GM11168 (cell line): ENCODE measurements around the gene TRIM66.

Experiments
- in situ Hi-C: fragments of 300-500 bp; cut with MboI; formaldehyde crosslinking; loops from one replicate; pipeline ENCODE4 v1.12.0; 2022; ENCODE audit warnings: low sequenced_read_pairs; ENCODE audit not compliant: unreplicated experiment

Gene TRIM66

GRCh38 chr11:8617063-8617462 is 65.4 kb downstream of the TRIM66 start:
- in situ Hi-C loops: no loop called here

DNA sequence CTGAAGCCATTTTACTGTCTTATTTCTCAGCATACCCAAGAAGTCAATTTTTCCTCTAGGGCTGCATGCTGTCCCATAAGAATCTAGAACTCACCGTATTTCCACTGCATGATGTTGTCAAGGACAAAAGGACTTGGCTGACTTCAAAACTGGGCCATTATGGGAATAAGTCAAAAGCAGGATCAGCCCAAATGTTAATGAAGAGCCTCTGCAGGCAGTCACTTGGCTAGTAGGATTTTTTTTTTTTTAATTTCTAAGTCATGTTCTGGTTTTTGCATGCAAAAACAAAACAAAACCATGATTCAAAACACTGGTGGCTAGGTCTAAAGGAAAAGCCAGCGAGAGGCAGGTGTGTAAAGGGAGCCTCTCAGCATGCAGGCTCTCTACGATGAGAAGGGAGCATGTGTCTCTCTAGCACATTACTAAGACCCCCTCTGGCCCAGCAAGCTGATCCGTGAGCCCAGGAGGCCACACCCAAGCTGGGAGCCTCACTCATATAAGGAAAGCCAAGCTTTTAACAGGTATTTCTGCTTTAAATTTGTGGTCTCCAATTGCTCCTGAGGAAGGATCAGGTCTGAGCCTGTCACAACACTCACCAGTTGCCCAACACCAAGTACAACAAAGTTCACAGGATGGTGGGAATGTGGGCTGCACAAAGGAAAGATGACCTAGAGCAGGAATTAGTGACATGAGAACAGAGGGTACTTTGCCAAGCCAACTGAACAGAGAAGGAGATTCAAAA is 67.0 kb downstream of the TRIM66 start:
- in situ Hi-C loops: no loop called here

- in situ Hi-C loops: no loop called here
Observed at GRCh38 chr11:8614497-8614896, 68.0 kb downstream of the TRIM66 start.

- in situ Hi-C loops: no loop called here
Observed at GRCh38 chr11:8613036-8613435, 69.4 kb downstream of the TRIM66 start.

- in situ Hi-C loops: no loop called here
Observed at GRCh38 chr11:8612522-8612921, 69.9 kb downstream of the TRIM66 start.

- in situ Hi-C loops: no loop called here
Observed at GRCh38 chr11:8610532-8611116, 71.8 kb downstream of the TRIM66 start.

GRCh38 chr11:8608652-8609051 is 73.8 kb downstream of the TRIM66 start:
- in situ Hi-C loops: no loop called here

GRCh38 chr11:8605971-8606563 is 76.4 kb downstream of the TRIM66 start:
- in situ Hi-C loops: no loop called here

GRCh38 chr11:8604078-8604723 is 78.3 kb downstream of the TRIM66 start:
- in situ Hi-C loops: no loop called here

- in situ Hi-C loops: no loop called here
Observed at GRCh38 chr11:8603696-8604077, 78.8 kb downstream of the TRIM66 start.

GRCh38 chr11:8601376-8602133 is 80.9 kb downstream of the TRIM66 start:
- in situ Hi-C loops: no loop called here

DNA sequence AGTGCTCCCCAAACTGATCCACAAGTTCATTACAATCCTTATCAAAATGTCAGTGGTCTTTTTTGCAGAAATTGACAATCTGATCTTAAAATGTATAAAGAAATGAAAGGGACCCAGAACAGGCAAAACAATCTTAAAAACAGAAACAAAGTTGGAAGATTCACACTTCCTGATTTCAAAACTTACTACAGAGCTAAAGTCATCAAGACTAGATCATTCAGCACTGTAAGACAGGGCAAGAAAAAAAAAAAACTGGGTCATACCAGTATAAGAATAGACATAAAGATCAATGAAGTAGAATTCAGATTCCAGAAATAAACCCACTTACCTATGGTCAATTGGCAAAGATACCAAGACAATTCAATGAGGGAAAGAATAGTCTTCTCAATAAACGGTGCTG is 84.0 kb downstream of the TRIM66 start:
- in situ Hi-C loops: no loop called here

GRCh38 chr11:8597182-8597581 is 85.3 kb downstream of the TRIM66 start:
- in situ Hi-C loops: no loop called here

- in situ Hi-C loops: no loop called here
Observed at GRCh38 chr11:8596504-8597046, 85.9 kb downstream of the TRIM66 start.

DNA sequence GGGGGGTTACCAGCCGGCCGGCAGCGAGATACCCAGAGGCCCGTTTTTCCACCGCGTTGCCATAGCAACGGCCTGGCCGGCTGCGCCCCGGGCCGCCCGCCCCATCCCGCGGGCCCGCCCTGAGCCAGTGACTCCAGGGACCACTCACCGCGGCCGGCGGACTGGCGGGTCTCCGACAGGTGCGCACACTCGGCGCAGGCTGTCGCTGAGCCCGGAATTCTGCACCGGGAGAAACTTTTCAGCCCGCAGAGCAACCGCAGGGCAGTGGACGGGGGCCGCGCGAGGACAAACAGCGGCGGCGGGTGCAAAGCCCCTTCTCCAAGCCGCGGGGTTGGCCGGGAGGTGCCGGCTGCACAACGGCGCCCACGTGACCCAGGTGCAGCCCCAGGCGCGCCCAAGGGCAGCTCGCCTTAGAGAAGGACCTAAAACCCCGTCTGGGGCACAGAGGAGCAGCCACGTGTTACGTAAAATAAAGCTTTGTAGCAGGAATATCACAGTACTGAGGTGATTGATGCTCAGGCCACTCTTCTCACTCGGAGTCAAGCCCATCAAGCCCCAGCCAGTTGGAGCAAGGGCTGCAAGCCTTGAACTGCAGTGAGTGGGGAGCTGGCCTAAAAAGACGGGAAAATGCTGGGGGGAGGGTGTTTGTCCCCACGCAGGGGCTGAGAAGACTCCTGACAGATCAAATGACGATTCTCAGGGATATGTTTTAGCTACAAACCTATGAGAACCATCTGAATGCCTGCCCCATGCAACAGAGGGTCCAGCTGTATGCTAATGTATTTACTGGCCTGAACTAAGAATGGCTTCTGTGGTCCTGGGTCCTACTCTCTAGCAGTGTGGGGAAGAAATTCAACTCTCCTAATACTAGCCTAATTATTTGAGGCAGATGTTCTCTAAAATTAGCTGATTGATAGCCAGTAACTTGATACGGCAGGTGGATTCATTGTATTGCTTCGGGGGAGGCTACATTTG is 88.2 kb downstream of the TRIM66 start, which contains the start of gene STK33:
Gene STK33, minus strand, starts transcription at position 294 of the 975 bp plus-strand sequence. CDS start 119,323 bp downstream, outside the sequence.
- in situ Hi-C loops: no loop called here

GRCh38 chr11:8593455-8593854 is 89.0 kb downstream of the TRIM66 start:
- in situ Hi-C loops: no loop called here

DNA sequence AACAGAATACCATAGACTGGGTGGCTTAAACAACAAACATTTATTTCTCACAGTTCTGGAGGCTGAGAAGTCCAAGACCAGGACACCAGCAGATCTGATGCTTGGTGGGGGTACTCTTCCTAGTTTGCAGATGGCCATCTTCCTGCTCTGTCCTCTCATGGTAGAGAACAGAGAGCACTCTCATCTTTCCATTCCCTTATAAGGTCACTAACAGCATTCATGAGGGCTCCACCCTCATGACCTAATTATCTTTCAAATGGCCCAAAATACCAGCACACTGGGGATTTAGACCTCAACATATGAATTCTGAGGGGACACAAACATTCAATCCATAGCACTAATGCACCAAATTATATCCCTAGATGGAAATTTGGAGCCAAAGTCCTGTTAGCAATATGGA is 94.5 kb downstream of the TRIM66 start:
- in situ Hi-C loops: no loop called here

- in situ Hi-C loops: no loop called here
Observed at GRCh38 chr11:8586805-8587204, 95.7 kb downstream of the TRIM66 start.

DNA sequence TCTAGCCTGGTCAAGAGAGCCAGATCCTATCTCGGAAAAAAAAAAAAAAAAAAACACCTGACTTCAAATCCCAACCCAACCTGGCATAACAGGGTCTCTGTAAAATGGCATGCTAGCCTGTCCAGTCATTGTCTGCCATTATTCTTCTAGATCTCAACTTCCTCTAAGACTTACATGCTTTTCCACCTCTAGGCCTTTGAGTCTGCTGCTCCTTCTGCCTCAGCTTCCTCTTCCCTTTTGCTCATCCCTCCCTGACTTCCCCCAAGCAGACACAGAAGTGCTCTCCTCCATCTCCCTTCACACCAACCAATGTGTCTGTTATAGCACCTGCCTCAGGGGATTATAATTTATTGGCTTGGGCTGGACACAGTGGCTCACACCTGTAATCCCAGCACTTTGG is 96.3 kb downstream of the TRIM66 start:
- in situ Hi-C loops: no loop called here
